SK-N-MC (cell line): ENCODE data around the gene DEGS2.

Experiments
- EZH2 ChIP-seq: fragments of 200-600 bp; sonication (generic); IDR thresholded peaks from one replicate; pipeline ENCODE4 v1.6.1; 2017; ENCODE audit warnings: antibody characterized with exemption
- POLR2AphosphoS5 ChIP-seq: IDR thresholded peaks from 2 replicates; pipeline ENCODE4 v1.6.1; 2012; ENCODE audit warnings: mild to moderate bottlenecking, low read depth, low read length, borderline replicate concordance

DNA sequence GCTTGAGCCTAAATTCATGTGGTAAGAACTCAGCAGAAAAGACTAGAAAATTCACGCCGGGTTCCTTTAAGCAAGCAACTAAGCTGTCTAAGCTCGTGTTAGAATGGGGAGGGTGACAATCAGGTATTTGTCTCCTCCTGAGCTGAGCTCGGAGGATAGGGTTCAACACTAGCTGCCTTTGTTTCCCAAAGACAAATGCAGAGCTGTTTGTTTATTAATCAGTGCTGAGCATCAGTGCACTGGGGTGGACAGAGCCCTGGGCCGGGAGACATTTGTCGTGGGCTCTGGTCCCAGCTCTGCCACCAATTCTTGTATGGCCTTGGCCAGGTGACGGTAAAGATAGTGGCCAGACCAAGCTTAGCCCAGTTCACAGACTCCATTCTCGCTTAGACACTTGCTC, 43.7 kb downstream of the DEGS2 start:
- TF ChIP-seq EZH2 (no peak), POLR2AphosphoS5 (no peak)
